H9 (cell line): Measurements from ENCODE around the gene TTC28. TPM values are rescaled to one million over a fixed set of nuclear protein-coding genes. Genes with fewer than 3 reads are reported as not detected.

ENCODE experiments used
- DNase-seq: peaks from one replicate; pipeline ENCODE4 v3.0.0-alpha.2; 2017
- H2AFZ ChIP-seq: one replicate; pipeline ENCODE4 v1.6.1; 2013; ENCODE audit warnings: mild to moderate bottlenecking, low read length, control low read depth, moderate library complexity
- H2AK5ac ChIP-seq: 2 replicates; pipeline ENCODE4 v1.6.1; 2013; ENCODE audit warnings: low read length, control low read depth, mixed read lengths; ENCODE audit not compliant: insufficient read length
- H2BK120ac ChIP-seq: one replicate; pipeline ENCODE4 v1.6.1; 2013; ENCODE audit warnings: low read depth, mild to moderate bottlenecking, low read length, control low read depth, inconsistent platforms; ENCODE audit not compliant: poor library complexity, severe bottlenecking
- H2BK12ac ChIP-seq: 2 replicates; pipeline ENCODE4 v1.6.1; 2013; ENCODE audit warnings: low read length, control low read depth, mixed read lengths, low read depth; ENCODE audit not compliant: insufficient read length
- H2BK15ac ChIP-seq: 2 replicates; pipeline ENCODE4 v1.6.1; 2013; ENCODE audit warnings: low read depth, low read length, control low read depth
- H2BK20ac ChIP-seq: one replicate; pipeline ENCODE4 v1.6.1; 2013; ENCODE audit warnings: low read depth, mild to moderate bottlenecking, low read length, control low read depth, inconsistent platforms; ENCODE audit not compliant: poor library complexity, severe bottlenecking
- H2BK5ac ChIP-seq: 2 replicates; pipeline ENCODE4 v1.6.1; 2013; ENCODE audit warnings: low read length, control low read depth, mixed read lengths; ENCODE audit not compliant: insufficient read length
- H3K14ac ChIP-seq: 2 replicates; pipeline ENCODE4 v1.6.1; 2013; ENCODE audit warnings: low read length, control low read depth; ENCODE audit not compliant: insufficient read depth
- H3K18ac ChIP-seq: 2 replicates; pipeline ENCODE4 v1.6.1; 2013; ENCODE audit warnings: low read depth, mild to moderate bottlenecking, mixed read lengths, low read length, control low read depth; ENCODE audit not compliant: insufficient read length
- H3K23ac ChIP-seq: 2 replicates; pipeline ENCODE4 v1.6.1; 2013; ENCODE audit warnings: low read length, control low read depth, mixed read lengths, low read depth; ENCODE audit not compliant: insufficient read length
- H3K23me2 ChIP-seq: 2 replicates; pipeline ENCODE4 v1.6.1; 2013; ENCODE audit warnings: low read depth, mild to moderate bottlenecking, mixed read lengths, low read length, control low read depth; ENCODE audit not compliant: insufficient read length, poor library complexity, severe bottlenecking
- H3K27ac ChIP-seq: 2 replicates; pipeline ENCODE4 v1.5.1; 2013; ENCODE audit warnings: low read length, control low read depth, mixed read lengths, low read depth; ENCODE audit not compliant: insufficient read length
- H3K27me3 ChIP-seq: 2 replicates; pipeline ENCODE4 v1.6.1; 2013; ENCODE audit warnings: low read length, control low read depth, inconsistent platforms; ENCODE audit not compliant: insufficient read depth
- H3K4ac ChIP-seq: 2 replicates; pipeline ENCODE4 v1.6.1; 2013; ENCODE audit warnings: low read depth, mild to moderate bottlenecking, control low read depth, inconsistent platforms, low read length, moderate library complexity
- H3K4me1 ChIP-seq: 2 replicates; pipeline ENCODE4 v1.6.1; 2013; ENCODE audit warnings: low read length, control low read depth, inconsistent platforms; ENCODE audit not compliant: insufficient read depth
- H3K4me2 ChIP-seq: 2 replicates; pipeline ENCODE4 v1.6.1; 2013; ENCODE audit warnings: low read length, control low read depth, mixed read lengths; ENCODE audit not compliant: insufficient read length, insufficient read depth
- H3K56ac ChIP-seq: 2 replicates; pipeline ENCODE4 v1.6.1; 2013; ENCODE audit warnings: low read depth, mild to moderate bottlenecking, mixed read lengths, low read length, control low read depth; ENCODE audit not compliant: insufficient read length
- H3K79me1 ChIP-seq: 2 replicates; pipeline ENCODE4 v1.6.1; 2013; ENCODE audit warnings: low read depth, mild to moderate bottlenecking, moderate library complexity, low read length, control low read depth, inconsistent platforms; ENCODE audit not compliant: insufficient read depth, poor library complexity, severe bottlenecking
- H3K79me2 ChIP-seq: 2 replicates; pipeline ENCODE4 v1.6.1; 2013; ENCODE audit warnings: low read length, control low read depth, inconsistent platforms; ENCODE audit not compliant: insufficient read depth
- H3K9ac ChIP-seq: 2 replicates; pipeline ENCODE4 v1.6.1; 2013; ENCODE audit warnings: low read length, control low read depth, mixed read lengths; ENCODE audit not compliant: insufficient read length; ENCODE audit errors: extremely low read depth
- H3K9me3 ChIP-seq: one replicate; pipeline ENCODE4 v1.6.1; 2013; ENCODE audit warnings: low read depth, low read length, inconsistent platforms; ENCODE audit not compliant: control insufficient read depth
- H3T11ph ChIP-seq: one replicate; pipeline ENCODE4 v1.6.1; 2013; ENCODE audit warnings: mild to moderate bottlenecking, low read length, control low read depth, inconsistent platforms
- H4K20me1 ChIP-seq: one replicate; pipeline ENCODE4 v1.6.1; 2013; ENCODE audit not compliant: control insufficient read depth, insufficient read length, insufficient read depth
- H4K5ac ChIP-seq: 2 replicates; pipeline ENCODE4 v1.6.1; 2013; ENCODE audit warnings: low read depth, mild to moderate bottlenecking, mixed read lengths, low read length, control low read depth; ENCODE audit not compliant: insufficient read length
- H4K8ac ChIP-seq: replicated peaks from 2 replicates; pipeline ENCODE4 v1.6.1; 2013; ENCODE audit warnings: low read length, control low read depth, mixed read lengths, low read depth; ENCODE audit not compliant: insufficient read length
- H4K91ac ChIP-seq: 2 replicates; pipeline ENCODE4 v1.6.1; 2013; ENCODE audit warnings: low read depth, mild to moderate bottlenecking, moderate library complexity, mixed read lengths, low read length, control low read depth; ENCODE audit not compliant: insufficient read length
- H3K27ac Mint-ChIP-seq, 3 experiments: 2 replicates in 2 of 3; 3 replicates in 1 of 3; pipeline ENCODE4 v1.8.0; 2020 to 2021; ENCODE audit warnings: mixed read lengths in 3 of 3, mild to moderate bottlenecking in 1 of 3, moderate library complexity in 1 of 3
- H3K27me3 Mint-ChIP-seq: 2 replicates; pipeline ENCODE4 v1.8.0; 2021; ENCODE audit warnings: low read depth, mild to moderate bottlenecking, moderate library complexity, mixed read lengths
- H3K36me3 Mint-ChIP-seq, 3 experiments: 2 replicates in 2 of 3; 3 replicates in 1 of 3; pipeline ENCODE4 v1.8.0; 2020 to 2021; ENCODE audit warnings: low read depth in 3 of 3, mixed read lengths in 3 of 3; ENCODE audit not compliant: insufficient read depth in 1 of 3
- H3K4me1 Mint-ChIP-seq, 2 experiments: 2 replicates each; pipeline ENCODE4 v1.8.0; 2020; ENCODE audit warnings: mixed read lengths in 2 of 2
- H3K4me3 Mint-ChIP-seq, 2 experiments: 2 replicates in 1 of 2; 3 replicates in 1 of 2; pipeline ENCODE4 v1.8.0; 2020 to 2021; ENCODE audit warnings: mild to moderate bottlenecking in 2 of 2, mixed read lengths in 2 of 2, moderate library complexity in 1 of 2
- H3K9me3 Mint-ChIP-seq, 2 experiments: 2 replicates in 1 of 2; 3 replicates in 1 of 2; pipeline ENCODE4 v1.8.0; 2020; ENCODE audit warnings: mild to moderate bottlenecking in 2 of 2, mixed read lengths in 2 of 2, moderate library complexity in 1 of 2
- CTCF ChIP-seq: fragments of 200-600 bp; sonication (generic); conservative IDR thresholded peaks from 3 replicates; pipeline ENCODE4 v1.8.0; 2021; ENCODE audit warnings: antibody characterized with exemption, mild to moderate bottlenecking
- WGBS: extraction: QIAGEN DNeasy Blood & Tissue Kit; methylation state at CpG from one replicate; pipeline ENCODE4 v1.1.7; 2013; ENCODE audit warnings: missing lambda C conversion rate, low lambda C conversion rate, mixed read lengths; ENCODE audit not compliant: insufficient read length; ENCODE audit errors: extremely low coverage; 5-methylcytosine and 5-hydroxymethylcytosine counted together
- total RNA-seq: library from RNA; stranded (reverse); gene quantifications from 2 replicates; pipeline ENCODE4 v1.2.1, GENCODE V29; 2021

TTC28 gene
- total RNA-seq, 1 experiment from 2014 or later: 13.6 TPM

DNA sequence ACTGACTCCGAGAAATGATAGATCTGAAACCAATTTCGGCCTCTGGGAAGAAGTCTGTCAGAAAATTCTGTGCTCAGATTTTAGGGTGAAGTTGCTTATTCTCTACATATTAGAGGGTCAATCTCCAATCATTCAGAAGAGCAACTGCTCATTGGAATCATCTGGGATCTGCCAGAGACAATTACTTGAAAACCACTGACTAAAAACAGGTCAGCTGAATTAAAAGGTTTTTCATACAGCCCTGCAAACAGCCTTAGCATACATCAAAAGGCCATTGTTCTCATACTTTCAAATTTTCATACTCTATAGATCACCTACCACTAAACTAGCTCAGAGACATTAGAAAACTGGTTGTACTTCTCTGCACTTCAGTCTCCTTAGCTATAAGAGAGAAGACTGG, 470.9 kb downstream of the TTC28 start:
- Histone ChIP-seq H3K18ac (no peak overlapping the region), H2BK5ac (no peak overlapping the region), H3K27ac (no peak overlapping the region), H4K5ac (no peak overlapping the region), H3K4ac (no peak overlapping the region), H3K9ac (no peak overlapping the region), H3K9me3 (no peaks in the 10 kb centered on the region), H2AFZ (no peak overlapping the region), H3K14ac (no peak overlapping the region), H3K27me3 (no peaks in the 10 kb centered on the region; the same call in 1 of the 2 replicates), H3K23ac (no peak overlapping the region), H3K4me2 (no peak overlapping the region), H4K91ac (no peak overlapping the region), H4K8ac (no peak overlapping the region), H3K56ac (no peak overlapping the region), H2AK5ac (no peak overlapping the region), H3K23me2 (no peaks in the 10 kb centered on the region), H3K4me1 (no peaks in the 10 kb centered on the region; the same call in 1 of the 2 replicates), H2BK15ac (no peak overlapping the region), H3K79me2 (no peaks in the 10 kb centered on the region), H2BK12ac (no peak overlapping the region), H4K20me1 (no peaks in the 10 kb centered on the region), H3K79me1 (no peaks in the 10 kb centered on the region), H2BK20ac (no peak overlapping the region), H2BK120ac (no peak overlapping the region), H3T11ph (no peak overlapping the region)
- peaks cover 14 to 15% of the 10 kb centered on the region in 2 experiments for H3K4me1 Mint-ChIP-seq
- WGBS: no CpG with 5 or more reads among the region's 2 CpGs
- TF ChIP-seq CTCF: no peak
- peaks cover 0 to 5% (median 0%) of the 10 kb centered on the region in 3 experiments; a peak in 1 of 7 replicates for H3K36me3 Mint-ChIP-seq
- no peak for DNase-seq
- H3K9me3 Mint-ChIP-seq: peaks cover 3 to 9% of the 10 kb centered on the region in 2 experiments; a peak in 4 of 5 replicates
- H3K4me3 Mint-ChIP-seq: no peak overlapping the region
- no peak overlapping the region for H3K27ac Mint-ChIP-seq
- peaks cover 60% of the 10 kb centered on the region for H3K27me3 Mint-ChIP-seq
